NCI-H2107 (cell line): ENCODE measurements around the gene POP4.
A peak's percentile ranks its signal among the peaks of the same experiment; 100 is the strongest.

ENCODE experiments used
- DNase-seq: peaks from one replicate; lab custom pipeline; 2025; lab: John Stamatoyannopoulos, UW

Gene POP4

DNA sequence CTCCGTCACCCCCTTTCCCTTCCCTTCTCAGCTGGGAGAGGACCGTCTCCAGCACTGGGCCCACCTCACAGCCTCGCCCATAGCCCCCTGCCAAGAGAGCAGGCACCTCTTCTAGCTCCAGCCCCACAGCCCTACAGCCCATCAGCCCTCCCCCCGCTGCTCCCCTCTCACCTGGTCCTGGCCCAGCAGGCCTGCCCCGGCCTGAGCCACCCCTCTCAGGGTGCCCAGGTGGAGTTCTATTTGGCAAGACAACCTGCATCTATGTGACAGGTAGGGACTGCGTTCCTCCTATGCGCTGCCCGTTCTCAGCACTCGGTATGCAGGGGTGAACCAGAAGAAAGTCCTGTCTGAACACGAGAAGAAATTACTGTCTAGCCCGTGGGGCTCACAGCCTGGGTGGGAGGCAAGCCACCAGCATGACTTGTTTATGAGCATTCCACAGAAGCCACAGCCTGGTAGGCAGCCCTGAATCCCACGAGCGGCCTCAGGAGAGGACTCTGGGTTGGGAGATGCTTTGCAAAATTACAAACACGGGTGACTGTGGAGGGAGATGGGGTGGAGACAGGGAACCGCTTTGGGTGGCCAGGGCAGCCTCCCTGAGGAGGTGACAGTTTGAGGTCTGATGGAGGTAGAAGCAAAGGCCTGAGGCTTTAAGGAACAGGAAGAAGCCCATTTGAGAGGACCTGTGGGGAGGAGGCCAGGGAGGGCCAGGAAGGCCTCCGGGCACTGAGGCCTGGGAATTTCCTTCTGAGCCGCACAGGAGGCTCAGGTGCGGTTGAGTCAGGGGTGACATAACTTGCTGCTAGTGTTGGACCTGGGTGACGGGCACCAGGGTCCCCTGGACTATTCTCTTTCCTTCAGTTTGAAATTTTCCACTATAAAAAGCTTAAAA, 58.0 kb downstream of the POP4 start:
- DNase-seq, result no peak

DNA sequence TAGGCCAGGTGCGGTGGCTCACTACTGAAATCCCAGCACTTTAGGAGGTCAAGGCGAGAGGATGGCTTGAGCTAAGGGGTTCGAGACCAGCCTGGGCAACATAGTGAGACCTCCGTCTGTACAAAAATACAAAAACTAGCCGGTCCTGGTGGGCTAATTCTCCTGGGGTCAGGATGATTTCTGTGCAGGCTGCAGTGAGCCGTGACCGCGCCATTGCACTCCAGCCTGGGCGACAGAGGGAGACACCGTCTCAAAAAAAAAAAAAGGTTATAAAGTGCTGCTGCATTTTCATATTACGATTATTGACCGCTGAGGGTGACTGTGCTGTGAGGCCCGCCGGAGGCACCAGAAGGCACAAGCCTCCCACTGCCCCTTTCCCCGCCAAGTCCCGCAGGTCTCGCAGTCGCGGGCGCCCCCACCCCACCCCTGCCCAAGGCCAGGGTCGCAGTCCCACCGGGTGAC, 58.7 kb downstream of the POP4 start:
- DNase-seq, result no peak

DNA sequence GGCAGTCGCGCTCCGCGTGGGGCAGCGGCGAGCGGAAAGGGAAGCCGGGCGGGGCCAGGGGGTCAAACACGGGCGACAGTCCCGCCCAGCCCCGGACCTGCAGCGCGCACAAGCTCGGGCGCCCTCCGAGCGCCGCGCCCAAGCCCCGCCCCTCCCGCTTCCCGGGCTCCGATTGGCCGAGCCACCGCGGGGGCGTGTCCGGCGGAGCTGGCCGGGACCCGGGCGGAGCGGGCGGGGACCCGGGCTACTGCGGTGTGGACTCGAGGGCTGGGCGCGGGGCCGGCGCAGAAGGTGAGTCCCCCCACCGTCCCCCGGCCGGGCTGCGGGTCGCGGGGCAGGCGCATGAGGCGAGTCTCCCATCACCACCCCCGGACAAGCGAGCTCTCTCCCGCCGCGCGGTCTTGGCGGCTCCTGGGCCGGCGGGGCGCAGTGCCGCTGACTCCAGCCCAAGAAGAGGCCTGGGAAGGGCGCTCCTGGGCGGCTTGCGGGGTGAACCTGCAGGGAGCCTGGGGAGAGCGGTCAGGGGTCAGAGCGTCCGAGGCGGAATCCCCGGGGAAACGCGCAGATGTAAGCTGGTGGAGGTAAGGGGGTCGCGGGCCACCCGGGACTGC, 59.2 kb downstream of the POP4 start, which contains the start of gene PLEKHF1:
Gene PLEKHF1, plus strand, starts transcription at position 247 of the 611 bp plus-strand sequence. CDS start 8,379 bp downstream, outside the sequence.
- DNase-seq, result peak; percentile 63

DNA sequence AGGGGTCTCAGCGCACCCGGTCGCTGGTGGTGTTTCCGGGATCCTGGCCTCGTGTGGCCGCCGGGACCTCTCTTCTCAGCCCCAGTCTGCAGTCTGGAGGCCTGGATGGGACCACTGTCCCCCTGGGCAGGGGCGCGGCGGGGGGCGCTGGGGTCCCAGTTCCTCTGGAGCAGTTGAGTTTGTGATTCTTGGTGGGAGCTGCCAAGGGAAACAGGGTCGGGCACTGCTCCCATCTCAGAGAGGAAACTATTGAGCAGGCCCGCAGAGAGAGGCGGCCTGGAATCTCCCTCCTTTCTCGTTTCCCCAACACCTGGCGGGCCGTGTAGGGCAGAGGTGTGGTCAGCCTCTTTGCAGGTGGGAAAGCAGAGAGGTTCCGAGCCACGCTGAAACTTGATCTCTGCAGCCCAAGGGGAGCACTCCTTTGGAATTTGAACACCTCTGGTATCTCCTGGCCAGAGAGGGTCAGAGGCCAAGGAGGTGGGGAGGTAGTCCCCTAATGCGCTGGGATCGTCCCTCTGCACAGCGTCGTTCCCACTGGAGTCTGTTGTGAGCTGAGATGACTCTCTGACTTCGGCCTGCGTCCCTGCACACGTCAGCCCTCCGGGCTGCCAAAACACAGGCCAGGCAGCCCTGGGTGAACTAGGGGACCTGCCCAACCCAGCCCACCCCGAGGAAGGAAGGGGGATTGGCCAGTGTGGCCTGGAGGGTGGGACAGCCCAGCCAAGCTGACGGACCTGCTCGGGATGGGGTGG, 59.9 kb downstream of the POP4 start:
- DNase-seq, result no peak
